ENCODE results near the gene OR8K5.
"Not testable (repeated sequence)": the region's sequence is repeated elsewhere in the genome, so short reads cannot be mapped to it uniquely, and the experiment has no call there.

The OR8K5 gene, protein sequence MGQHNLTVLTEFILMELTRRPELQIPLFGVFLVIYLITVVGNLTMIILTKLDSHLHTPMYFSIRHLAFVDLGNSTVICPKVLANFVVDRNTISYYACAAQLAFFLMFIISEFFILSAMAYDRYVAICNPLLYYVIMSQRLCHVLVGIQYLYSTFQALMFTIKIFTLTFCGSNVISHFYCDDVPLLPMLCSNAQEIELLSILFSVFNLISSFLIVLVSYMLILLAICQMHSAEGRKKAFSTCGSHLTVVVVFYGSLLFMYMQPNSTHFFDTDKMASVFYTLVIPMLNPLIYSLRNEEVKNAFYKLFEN

DNA sequence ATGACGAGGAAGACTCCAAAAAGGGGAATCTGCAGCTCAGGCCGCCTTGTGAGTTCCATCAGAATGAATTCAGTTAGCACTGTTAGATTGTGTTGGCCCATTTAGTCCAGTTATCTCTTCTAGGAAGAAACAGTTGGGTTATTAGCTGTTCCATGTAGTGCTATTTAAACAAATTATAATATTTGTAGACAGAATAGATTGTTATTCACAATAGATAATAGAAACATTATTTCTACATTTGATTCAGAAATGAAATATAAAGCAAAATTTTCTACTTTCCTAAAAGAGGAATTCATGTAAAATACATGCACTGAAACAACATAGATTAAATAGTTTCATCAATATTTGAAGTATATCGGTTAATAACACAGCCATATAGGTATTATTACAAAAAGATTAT is at the start of gene OR8K5:
OR8K5 (minus strand) TSS at position 101 of the 400 bp plus-strand sequence; CDS start at position 101, 0 bp downstream.
- no peak for DNase-seq (ENCODE audit: low spot score)

DNA sequence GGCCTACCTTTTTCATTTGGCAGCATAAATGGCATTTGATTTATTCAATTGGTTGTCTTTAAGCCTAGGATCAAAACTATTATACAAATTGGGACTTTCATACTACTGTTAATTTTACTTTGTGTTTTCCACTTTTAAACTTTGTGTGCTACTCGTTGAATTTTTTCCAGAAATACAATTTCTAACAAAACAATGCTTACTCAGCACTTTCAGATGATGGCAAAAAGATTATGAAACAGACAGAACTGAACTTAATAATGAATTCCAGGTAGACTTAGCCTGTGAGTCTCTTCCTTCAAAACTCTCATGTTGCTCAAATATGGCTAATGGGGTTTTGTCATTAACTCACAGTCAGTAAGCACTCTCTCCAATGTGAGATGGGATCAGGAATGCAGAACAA is 47.7 kb upstream of the OR8K5 start:
- DNase-seq (ENCODE audit: low spot score): no peak

DNA sequence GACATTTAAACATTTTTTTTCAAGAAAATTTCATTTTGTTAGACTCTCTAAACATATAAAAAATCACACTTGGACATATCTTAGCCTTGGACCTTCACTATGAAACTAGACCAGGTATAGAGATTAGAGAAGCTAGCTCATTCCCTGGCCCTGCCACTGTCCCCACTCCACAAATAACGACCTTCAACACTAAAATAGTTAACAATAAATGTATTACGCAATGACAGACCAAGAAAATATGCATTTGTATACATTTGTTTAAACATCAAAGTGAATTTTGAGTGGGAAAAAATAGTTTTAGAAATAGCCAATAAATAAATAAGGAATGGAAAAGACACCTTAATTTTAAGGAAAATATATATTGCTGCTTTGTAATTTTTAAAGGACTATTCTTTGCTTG is 37.2 kb upstream of the OR8K5 start:
- DNase-seq (ENCODE audit: low spot score): no peak

DNA sequence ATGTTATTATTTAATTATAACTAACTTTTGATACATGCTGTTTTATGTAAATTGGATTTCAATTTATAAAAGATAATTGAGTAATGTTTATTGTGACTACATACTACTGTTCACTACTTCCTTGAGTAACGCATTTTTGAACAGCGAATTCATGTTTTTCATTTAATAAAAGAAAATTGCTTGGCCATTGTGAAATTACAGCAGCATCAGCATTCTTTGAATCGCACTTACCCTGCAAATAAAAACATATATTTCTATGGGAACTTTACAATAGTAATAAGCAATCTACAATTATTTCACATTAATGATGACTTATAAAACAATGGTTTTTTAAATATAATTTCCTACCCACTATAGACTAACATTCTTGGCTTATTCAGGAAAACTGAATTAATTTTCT is 36.6 kb upstream of the OR8K5 start:
- DNase-seq (ENCODE audit: low spot score): no peak

DNA sequence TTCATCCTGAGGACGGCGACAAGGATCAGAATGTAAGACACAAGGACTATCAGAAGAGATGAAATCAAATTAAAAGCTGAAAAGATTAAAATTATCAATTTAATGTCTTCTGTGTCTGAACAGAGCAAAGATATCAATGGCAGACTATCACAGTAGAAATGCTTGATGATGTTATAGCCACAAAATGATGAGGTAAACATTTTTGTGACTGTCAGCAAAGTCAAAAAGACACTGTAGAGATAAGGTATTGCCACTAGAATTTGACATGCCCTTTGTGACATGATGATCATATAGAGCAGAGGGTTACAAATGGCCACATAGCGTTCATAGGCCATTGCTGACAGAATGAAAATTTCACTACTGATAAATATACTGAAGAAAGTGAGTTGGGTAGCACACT is 28.5 kb upstream of the OR8K5 start:
- DNase-seq (ENCODE audit: low spot score): no peak

DNA sequence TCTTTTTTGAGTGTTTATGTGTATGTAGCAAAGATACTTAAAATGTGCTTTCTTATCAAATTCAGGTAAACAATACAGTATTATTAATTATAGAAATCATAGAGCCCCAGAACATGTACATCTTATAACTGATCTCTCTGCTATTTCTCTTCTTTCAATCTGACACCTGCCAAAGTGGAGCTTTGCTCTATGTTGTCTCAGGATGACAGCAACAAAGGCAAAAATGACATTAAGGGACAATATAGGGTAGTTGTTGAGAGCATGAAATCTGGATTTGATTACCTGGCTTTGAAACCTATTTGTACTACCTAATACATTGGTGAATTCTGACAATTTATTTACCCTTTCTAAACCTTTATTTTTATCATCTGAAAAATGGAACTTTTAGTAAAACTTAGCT is 23.3 kb upstream of the OR8K5 start:
- DNase-seq (ENCODE audit: low spot score): no peak

DNA sequence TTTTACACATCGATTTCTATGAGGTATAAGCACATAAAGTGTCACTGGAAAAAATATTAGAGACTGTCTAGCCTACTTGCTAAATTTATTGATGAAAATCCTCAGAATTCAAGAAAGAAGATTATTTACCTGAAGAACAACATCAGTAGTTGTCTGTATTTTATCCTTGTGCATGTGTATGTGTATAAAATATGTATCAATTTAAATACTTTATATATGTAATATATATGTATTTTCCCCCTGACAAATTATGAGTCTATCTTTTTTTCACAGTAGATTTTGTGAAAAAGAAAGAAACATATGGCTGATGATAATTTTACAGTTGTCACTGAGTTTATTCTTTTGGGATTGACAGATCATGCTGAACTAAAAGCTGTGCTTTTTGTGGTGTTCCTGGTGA is 16.2 kb upstream of the OR8K5 start, which contains the start of gene OR5J2:
OR5J2 (plus strand) TSS at position 301 of the 400 bp plus-strand sequence; CDS start at position 301, 0 bp downstream.
- DNase-seq (ENCODE audit: low spot score): no peak

DNA sequence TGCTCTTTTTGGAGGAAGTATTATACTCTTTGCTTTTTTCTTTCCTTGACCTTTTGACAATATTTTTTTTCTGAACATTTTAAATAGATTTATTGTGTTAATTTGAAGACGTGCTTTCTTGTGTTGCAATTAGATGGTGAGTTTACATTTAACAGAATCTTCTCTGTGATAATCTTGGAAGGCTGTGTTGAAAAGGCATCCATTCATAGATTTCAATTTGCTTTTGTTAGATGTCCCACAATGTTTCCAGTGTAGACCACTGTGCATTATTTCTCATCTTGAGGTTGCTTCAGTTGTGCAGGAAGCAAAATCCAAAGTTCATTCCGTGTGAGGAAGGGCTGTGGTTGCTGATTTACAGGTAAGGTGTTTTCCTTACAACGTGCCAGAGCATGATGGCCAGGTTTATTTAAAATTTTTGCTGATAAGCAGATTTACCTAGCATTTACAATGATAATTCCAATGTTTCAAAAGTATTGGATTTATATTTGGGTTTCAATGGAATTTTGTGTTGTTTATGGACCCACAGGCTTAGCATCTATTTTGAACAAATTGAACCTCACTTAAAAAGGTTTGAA is 12.2 kb upstream of the OR8K5 start:
- no peak for DNase-seq (ENCODE audit: low spot score)

DNA sequence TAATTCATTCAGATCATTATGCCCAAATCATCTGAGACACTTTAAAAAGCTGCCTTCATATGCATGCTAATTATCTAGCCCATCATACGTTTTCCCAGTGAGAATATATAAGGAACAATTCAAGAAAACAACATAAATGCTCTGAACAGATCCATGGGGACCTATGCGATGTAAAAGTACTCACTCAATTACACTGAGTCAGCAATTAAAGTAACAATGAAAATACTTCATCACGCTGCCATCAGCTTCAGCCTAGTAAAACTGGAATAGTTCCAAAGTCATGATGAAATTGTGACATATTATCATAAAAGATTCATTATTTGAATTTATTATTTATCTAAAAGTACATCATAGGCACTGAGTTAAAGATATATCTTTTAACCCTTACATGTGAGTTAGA is 3.7 kb upstream of the OR8K5 start:
- DNase-seq (ENCODE audit: low spot score): no peak

DNA sequence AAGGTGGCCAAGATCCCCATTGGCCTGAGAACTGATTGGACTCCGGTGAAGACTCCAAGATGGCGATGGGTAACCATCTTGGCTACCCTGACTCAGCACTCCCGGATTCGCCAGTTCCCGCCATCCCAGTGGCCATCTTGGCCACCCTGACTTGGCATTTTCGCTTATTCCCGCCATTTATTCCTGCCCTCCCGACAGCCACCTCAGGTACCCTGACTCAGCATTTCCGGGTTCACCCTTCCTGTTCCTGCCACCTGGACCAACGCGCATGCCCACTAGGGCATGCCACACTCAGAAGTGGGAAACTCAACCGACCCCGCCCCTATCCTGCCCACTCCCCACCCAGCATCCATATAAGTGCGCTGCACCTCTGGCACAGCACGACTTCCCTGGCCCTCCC is 7.8 kb downstream of the OR8K5 start:
- DNase-seq (ENCODE audit: low spot score): no peak

DNA sequence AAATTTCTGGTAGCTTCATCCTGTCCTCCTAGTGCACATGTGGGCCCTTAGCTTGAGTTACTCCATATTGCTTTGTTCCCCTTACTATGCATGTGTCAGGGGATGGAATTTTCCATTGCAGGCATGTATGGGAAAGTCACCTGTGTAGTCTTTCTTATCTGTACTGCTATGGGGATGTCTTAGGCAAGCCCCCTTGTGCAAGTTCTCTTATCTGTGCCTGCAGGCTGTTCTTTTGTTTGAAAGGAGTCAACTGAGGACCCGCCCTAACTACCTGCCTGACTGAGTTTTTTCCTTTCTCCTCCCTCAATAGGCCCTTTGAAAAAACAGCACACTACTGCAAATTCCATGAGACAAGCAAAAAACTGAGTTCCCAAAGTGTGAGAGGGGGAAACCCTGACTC is 8.7 kb downstream of the OR8K5 start:
- no peak for DNase-seq (ENCODE audit: low spot score)

DNA sequence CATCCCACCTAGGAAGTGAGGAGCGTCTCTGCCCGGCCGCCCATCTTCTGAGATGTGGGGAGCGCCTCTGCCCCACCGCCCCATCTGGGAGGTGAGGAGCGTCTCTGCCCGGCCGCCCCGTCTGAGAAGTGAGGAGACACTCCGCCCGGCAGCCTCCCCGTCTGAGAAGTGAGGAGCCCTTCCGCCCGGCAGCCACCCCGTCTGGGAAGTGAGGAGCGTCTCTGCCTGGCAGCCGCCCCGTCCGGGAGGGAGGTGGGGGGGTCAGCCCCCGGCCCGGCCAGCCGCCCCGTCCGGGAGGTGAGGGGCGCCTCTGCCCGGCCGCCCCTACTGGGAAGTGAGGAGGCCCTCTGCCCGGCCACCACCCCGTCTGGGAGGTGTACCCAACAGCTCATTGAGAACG is 16.4 kb downstream of the OR8K5 start:
- DNase-seq (ENCODE audit: low spot score): not testable (repeated sequence)

DNA sequence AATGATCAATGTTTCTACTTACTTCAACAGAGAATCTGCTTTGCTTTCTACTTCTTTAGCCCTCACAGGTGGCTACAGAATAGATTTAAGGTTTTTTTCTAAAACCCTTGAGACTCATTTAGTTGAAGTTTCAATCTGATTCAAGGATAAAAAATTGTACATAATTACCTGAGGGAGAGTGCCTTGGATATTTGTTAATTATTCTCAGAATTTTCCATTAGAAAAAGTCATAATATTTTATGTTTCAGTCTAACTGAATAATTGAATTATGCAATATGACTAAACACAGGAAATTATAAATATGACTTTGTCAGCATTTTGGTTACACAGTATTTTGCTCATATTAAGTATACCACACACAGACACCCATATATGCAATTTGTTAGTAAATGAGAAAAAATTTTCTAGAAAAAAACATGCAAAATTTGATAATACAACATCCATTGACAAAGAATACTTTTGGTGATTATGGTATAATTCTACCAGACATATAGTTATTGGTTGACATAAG is 19.9 kb downstream of the OR8K5 start, which contains the start of gene OR8J3:
OR8J3 (minus strand) TSS at position 51 of the 511 bp plus-strand sequence. CDS start 2,483 bp downstream, outside the sequence.
- no peak for DNase-seq (ENCODE audit: low spot score)

DNA sequence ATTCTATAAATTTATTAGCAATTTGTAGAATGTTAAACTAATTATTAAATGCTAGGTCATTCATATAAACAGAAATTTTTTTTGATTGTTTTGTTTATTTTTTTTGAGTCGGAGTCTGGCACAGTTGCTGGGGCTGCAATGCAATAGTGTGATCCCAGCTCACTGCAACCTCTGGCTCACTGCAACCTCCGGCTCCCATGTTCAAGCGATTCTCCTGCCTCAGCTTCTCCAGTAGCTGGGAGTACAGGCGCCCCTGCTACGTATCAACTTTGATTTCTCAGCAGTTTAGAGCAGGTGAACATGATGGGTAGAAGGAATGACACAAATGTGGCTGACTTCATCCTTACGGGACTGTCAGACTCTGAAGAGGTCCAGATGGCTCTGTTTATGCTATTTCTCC is 38.0 kb downstream of the OR8K5 start, which contains the start of gene OR8H3:
OR8H3 (plus strand) TSS at position 301 of the 400 bp plus-strand sequence; CDS start at position 301, 0 bp downstream.
- no peak for DNase-seq (ENCODE audit: low spot score)

Measured in ecto neural progenitor cell (in vitro differentiated cells).